HCEC 1CT (cell line): Measurements from ENCODE around the gene CDK9.

Source experiments
- DNase-seq: peaks from one replicate; pipeline ENCODE4 v3.0.0-alpha.2; 2017

The CDK9 gene

DNA sequence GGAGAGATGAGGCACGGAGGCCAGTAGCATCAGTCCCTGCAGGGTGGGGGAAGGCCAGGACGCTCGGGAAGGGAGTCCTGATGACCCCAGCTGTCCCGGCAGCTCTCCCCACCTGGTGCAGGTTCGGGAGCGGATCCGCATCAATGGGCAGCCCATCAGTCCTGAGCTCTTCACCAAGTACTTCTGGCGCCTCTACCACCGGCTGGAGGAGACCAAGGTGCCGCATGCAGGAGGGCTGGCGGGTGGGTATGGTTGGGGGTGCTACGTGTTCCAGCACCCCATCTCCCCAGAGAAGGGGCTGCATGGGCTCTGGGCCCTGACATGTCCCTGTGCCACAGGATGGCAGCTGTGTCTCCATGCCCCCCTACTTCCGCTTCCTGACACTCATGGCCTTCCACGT is 21.0 kb downstream of the CDK9 start:
- no peak for DNase-seq

DNA sequence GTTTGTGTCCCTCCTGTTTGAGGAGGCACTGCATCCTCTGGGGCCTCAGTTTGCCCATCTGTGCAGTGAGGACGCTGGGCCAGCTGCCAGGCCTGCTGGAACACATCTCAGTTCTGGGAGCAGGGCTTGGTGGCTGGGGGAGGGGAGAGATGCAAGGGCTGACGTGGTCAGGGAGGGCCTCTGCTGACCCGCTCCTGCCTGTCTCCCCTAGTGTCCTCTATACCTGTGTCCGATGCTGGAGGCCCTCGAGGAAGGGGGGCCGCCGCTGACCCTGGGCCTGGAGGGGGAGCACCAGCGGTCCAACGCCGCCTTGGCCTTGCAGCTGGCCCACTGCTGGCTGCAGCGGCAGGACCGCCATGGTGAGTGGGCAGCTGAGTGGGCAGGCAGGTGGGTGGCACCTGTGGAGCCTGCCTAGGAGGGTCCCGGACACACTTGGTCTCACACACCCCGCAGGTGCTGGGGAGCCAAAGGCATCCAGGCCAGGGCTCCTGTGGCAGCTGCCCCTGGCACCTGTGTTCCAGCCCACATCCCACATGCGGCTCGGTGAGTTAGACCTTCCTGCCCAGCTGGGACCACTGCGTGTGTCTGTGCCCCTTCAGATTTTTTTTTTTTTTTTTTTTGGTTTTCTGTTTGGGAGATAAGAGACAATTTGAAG is 22.6 kb downstream of the CDK9 start:
- no peak for DNase-seq

DNA sequence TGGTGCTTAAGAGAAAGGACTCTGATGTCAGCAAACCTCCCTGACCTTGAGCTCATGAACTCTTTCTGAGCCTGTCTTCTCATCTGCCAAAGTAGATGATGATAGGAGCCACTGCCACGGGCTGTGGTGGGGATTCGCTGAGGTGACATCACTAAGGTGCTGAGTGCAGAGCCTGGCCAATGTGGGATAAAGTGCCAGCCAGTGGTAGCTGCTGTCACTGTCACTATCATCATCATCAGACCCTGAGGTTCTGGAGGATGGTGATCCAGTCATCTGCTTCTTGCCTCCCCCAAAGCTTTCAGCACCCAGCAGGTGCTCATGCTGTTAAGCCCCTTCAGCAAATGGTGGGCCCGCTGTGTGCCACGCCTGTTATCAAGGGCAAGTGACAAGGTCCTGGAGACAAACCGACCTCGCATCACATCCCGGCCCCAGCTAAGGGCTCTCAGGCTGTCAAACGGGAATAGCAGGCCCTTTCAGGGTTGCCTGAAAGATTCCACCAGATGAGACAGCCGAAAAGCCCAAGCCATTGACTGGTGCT is 23.2 kb downstream of the CDK9 start:
- DNase-seq, result no peak

DNA sequence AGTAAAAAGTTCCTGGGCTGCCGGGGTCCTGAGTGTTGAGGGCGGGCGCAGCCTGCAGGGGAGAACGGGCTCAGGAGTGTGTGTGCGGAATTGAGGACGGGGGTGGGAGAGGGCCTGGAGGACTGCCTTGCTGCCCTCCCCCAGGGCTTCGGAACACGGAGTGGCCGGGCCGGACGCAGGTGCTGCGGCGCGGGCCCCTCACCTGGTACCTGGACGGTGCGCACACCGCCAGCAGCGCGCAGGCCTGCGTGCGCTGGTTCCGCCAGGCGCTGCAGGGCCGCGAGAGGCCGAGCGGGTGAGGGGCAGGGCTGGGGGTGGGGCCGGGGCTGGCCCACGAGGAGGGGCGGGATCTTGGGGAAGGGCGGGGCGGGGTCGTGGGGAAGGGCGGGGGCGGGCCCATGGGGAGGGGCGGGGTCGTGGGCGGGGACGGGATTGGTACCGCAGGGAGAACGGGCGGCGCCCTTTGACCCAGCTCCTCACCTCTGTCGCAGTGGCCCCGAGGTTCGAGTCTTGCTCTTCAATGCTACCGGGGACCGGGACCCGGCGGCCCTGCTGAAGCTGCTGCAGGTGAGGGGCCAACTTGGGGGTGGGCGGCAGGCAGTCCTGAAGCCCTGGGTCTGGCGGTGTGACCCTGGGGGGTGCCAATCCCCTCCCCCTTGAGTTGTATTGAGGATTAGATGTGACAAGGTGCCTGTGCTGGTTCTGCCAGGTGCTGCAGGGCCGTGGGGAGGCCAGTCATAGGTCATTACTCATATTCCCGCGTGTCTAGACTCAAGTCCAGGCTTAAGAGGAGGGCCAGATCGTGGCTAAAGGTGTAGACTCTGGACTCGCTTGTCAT is 23.9 kb downstream of the CDK9 start:
- no peak for DNase-seq

DNA sequence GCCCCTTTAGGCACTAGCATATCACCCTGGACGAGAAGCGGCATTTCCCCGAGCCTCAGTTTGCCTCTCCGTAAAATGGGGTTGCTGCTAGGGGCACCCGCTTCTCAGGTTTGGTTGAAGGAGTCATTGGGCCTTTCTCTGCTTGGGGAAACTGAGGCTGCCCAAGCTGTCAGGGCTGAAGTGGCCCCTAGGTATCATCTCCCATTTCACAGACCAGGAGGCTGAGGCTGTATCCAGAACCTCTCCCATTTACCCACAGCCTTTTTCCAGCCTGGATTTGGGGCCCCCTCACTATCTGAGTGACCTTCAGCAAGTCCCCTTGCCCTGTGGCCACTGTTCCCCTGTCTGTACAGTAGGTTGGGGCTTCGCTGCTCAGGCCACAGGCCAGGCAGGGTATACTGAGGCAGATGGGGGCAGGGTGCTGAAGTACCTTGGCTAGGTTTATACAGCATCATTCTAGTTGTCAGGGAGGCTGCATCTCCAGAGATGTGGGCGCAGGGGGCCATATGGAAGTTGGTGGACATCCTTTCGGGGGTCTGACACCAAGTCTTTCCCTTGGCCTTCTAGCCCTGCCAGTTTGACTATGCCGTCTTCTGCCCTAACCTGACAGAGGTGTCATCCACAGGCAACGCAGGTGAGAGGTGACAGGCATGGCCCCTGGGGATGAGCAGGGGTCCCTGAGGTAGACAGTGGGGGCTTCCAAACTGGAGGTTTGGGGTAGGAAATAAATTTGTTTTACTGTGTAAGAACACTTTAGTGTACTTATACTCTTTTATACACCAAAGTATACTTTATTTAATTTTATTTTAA is 24.7 kb downstream of the CDK9 start:
- DNase-seq, result no peak

GRCh38 chr9:127812011-127812410 is 26.2 kb downstream of the CDK9 start:
- no peak for DNase-seq

- no peak for DNase-seq
Measured at GRCh38 chr9:127812936-127813675, 27.3 kb downstream of the CDK9 start.

DNA sequence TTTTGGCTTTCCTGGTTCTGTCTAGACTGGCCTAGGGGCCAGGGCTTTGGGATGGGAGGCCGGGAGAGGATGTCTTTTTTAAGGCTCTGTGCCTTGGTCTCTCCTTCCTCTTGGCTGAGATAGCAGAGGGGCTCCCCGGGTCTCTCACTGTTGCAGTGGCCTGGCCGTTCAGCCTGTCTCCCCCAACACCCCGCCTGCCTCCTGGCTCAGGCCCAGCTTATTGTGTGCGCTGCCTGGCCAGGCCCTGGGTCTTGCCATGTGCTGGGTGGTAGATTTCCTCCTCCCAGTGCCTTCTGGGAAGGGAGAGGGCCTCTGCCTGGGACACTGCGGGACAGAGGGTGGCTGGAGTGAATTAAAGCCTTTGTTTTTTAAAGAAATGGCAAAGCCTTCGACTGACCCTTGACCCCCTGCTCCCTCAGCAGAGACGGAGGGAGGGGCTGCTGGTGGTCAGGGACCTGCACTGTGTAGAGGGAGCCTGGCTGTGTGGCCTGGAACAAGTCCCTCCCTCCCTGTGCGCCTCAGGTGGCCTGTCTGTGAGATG is 27.9 kb downstream of the CDK9 start:
- DNase-seq, result no peak

DNA sequence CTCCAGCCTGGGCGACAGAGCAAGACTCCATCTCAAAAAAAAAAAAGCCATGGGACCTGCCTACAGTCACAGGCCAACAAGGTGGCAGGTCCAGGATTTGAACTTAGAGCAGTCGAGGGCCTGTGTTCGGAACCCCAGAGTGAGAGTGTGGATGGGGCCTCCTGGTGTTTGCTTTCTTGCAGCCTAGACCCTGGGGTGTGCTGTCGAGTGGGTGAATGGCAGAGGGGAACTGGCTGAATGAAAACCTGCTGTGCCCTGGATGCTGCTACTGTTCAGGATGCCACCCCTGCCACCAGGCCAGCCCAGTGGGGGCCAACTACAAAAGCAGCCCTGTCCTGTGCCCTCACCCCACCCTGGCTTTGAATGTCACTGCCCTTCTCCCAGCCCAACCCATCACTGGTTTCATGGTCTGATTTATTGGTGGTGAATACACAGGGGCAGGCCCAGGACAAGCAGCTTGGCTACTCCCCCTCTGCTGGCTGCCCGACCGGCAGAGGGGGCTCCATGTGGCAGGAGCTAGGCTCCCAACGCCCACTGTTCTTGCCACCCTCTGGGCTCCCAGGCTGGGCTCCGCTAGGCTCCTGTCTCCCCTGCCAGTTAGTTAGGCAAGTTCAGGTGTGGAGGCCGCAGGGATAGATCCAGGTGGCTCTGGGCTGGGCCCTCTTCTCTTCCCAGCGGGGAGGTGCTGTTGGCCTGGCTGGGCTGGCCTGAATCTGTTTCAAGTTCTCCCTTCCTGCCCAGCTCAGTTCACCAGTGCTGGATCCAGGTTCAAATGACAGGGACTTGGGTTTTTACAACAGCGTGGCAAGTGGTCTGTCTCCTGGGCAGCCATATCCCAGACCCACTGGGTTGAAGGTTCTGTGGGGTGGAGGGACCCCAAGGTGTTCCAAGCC is 29.0 kb downstream of the CDK9 start:
- no peak for DNase-seq

DNA sequence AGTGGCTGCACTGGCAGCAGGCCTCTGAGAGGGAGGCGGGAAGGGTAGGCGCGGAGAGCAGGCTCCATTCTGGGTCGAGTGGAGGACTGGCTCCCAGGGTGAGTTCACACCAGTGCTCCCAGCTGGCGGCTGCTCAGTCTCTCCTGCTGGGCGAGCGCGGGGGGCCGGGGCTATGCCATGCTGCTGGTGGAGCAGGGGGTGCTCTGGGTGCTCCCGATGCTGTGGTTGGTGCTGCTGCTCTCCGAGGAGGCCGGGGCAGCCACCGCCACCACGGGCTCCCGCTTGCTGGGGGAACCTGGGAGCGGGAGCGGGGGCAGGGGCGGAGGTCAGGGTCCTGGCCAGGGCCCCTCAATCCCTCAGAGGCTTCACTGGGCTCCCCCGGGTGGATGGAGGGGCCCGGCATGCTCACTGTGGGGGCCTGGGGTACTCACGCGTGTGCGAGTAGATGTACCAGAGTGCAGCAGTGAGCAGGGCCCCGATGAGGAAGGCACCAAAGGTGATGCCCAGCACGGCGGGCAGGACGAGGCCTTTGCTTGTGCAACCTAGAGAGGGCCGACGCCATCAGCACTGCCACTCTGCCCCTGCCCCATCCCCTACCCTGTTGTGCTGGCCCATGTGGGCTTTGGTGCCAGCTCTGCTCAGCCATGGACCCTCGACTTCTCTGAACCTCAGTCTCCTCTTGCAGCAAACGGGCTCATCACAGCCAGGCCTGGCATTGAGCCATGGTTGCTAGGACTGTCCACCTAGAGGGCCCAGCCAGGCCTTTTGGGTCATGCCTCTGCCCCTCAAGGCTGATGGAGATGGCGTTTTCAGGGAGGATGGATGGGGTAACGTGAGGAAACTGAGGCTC is 29.9 kb downstream of the CDK9 start:
- DNase-seq, result no peak

- no peak for DNase-seq
Measured at GRCh38 chr9:127816362-127816725, 30.5 kb downstream of the CDK9 start.

DNA sequence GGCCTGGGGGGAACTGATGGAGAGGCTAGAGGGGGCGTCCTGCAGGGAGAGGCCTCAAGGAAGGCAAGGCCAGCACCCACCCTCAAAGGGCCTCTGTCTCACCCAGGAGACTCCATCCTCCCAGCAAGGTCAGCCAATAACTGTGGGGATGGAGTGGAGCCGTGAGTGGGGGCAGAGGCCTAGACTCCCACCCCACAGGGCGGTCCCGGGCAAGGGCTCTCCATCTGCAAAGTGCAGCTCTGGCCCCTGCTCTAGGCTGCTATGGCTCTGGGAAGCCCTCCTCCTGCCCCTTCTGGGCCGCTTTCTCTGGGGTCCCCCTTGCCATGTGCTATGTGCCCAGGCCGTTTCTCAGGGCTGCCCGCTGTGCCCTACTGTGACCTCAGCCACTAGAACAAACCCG is 30.9 kb downstream of the CDK9 start:
- DNase-seq, result no peak

DNA sequence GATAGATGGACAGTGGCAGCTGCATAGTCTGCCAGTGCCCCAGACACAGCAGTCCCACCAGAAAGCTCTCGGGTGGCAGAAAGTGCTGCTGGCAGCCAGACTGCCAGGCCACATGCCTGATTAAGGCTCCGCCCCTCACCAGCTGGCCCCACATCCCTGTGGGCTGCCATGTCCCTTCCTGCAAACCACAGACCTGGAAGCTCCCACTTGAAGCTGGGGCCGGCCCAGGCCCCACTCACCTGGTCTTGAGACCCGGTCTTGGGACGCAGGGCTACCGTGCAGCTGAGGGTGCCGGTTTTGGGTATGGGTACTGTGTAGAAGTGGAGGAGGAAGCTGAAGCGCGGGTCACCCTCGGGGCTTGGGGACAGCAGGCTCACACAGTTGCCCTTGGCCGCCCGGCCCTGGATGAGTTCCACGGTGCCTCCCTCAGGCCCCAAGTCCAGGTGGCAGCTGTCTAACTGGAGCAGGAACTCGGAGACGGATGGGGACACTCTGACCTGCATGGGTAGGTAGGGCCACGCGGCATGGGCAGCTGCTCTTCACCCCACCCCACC is 32.1 kb downstream of the CDK9 start:
- no peak for DNase-seq

DNA sequence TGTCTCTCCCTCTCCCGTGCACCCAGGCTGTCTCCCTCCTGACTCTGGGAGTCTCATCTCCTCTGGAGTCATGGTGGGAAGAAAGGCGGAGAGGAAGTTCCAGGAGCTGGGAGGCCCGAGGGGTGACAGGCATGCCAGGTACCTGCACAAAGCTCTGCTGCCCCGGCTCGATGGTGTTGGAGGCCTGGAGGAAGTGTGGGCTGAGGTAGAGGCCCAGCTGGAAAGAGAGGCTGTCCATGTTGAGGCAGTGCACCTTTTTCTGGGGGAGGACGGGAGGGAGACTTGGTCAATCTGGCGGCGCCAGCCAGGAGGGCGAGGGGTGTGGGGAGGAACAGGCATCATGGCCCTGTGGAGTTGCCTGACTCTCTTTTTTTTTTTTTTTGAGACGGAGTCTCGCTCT is 32.7 kb downstream of the CDK9 start:
- no peak for DNase-seq

DNA sequence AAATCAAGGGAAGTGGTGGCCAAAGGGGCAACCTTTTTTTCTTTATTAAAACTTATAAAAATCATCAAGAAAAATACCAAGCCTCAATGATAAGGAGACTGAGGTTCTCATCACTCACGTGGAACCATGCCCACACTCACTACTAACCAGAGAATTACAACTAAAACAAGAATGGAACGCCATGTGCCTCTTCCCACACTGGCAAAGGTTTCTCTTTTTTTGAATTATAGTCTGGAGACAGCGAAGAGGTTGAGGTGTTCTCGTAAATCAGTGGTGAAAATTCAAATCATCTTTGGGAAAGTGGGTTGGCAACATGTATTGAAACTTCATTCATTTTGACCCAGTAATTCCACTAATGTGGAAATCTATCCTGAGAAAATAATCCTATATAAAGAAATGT is 36.3 kb downstream of the CDK9 start:
- DNase-seq, result no peak

- no peak for DNase-seq
Measured at GRCh38 chr9:127825319-127826051, 39.7 kb downstream of the CDK9 start.

- no peak for DNase-seq
Measured at GRCh38 chr9:127826253-127826913, 40.5 kb downstream of the CDK9 start.

DNA sequence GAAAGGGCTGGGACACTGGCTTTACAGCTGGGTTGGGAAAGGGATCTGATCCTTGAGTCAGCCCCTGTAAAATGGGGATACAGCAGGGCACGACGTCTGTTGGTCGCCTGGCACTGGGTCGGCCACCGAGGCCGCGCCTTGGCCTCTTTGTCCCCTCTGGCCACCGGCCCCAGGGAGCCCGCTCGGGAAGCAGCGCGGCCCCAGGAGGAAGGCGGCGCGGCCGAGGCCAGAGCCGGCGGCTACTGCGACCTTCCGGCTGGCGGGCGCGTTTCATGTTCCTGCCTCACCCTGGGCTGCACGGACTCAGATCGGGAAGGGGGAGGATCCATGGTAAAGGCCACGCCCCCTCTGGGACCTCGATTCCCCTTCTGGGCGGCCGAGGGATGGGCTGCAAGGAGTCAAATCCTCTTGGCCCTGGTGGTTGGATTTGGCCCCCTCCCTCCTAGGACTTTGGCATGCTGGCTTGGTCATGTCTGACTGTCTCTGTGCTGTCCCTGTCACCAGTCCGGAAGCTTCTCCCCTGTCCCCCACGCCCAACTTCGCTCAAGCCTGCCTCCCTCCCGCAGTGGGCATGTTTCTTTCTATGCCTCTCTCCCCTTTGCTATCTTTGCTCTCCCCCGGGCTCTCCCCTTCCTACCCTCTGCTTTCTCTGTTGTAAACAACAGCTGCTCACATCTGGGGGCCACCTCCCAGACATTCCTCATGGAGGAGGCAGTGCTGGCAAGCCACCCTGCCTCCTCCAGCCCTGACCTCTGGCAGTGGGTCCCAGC is 42.6 kb downstream of the CDK9 start:
- DNase-seq, result peak; percentile 74
